Measurements from ENCODE around the gene ACOT8. TPM values are rescaled to one million over a fixed set of nuclear protein-coding genes. Genes with fewer than 3 reads are reported as not detected.

The ACOT8 gene
- total RNA-seq, 1 experiment from 2014 or later = 33.4 TPM

GRCh38 chr20:45883100-45883469 is 25.9 kb upstream of the ACOT8 start:
- Histone ChIP-seq H3K79me2 (ENCODE audit: low read depth) (peaks cover 33% of the 10 kb centered on the region), H3K27ac (no peak overlapping the region), H3K36me3 (ENCODE audit: low read depth) (peaks cover 8% of the 10 kb centered on the region; the same call in 1 of the 2 replicates), H3K4me3 (no peak overlapping the region), H2AFZ (no peak overlapping the region), H3K4me2 (no peak overlapping the region), H3K4me1 (replicated peaks; ENCODE audit: insufficient read depth) (peaks cover 31% of the 10 kb centered on the region), H3F3A (ENCODE audit: insufficient read depth, low read depth) (peaks cover 33% of the 10 kb centered on the region), H4K20me1 (ENCODE audit: insufficient read depth) (no peaks in the 10 kb centered on the region), H3K27me3 (ENCODE audit: insufficient read depth, low read depth) (no peaks in the 10 kb centered on the region), H3K9me3 (ENCODE audit: insufficient read depth, low read depth) (no peaks in the 10 kb centered on the region), H3K9me2 (ENCODE audit: insufficient read depth) (no peaks in the 10 kb centered on the region)
- no TSS peak for BruUV-seq (replicated peaks)
- CTCF ChIA-PET = interaction anchor here (1.1 kb wide), 1 partner anchor 87 kb away, joined by 3 read pairs; no protein-coding TSS in a partner anchor
- no peak for TF ChIP-seq CTCF (conservative IDR thresholded peaks at IDR 0.05)
- no peak for TF ChIP-seq EZH2 (IDR thresholded peaks at IDR 0.05; ENCODE audit: low read depth)
- DNase-seq = no peak
- POLR2A ChIA-PET (ENCODE audit: unreplicated experiment) = no interaction called here
- intact Hi-C loops (cut with micrococcal nuclease; ENCODE audit: unreplicated experiment) = no loop called here

DNA sequence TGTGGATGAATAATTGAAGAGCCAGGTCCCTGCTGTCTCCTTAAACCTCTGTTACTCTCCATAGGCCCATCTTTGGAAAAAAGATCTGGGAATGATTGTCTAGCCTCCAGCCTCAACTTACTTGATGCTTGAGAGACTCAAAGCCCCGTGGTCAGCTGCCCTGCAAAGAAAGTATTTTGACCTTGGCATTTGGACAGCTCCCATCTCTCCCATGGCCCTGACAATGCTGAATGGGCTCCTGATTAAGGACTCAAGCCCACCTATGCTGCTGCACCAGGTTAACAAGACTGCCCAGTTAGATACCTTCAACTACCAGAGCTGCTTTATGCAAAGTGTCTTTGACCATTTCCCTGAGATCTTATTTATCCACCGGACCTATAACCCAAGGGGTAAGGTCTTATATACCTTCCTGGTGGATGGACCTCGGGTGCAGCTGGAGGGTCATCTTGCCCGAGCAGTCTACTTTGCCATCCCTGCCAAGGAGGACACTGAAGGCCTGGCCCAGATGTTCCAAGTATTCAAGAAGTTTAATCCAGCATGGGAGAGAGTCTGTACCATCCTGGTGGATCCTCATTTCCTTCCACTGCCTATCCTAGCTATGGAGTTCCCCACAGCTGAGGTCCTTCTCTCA is 25.4 kb upstream of the ACOT8 start:
- H3K4me2 ChIP-seq = peak overlapping the region; percentile 86
- no peak for DNase-seq
- TF ChIP-seq CTCF (conservative IDR thresholded peaks at IDR 0.05) = no peak
- no peak for TF ChIP-seq EZH2 (IDR thresholded peaks at IDR 0.05; ENCODE audit: low read depth)
- H3K4me1 ChIP-seq (replicated peaks; ENCODE audit: insufficient read depth) = peaks cover 31% of the 10 kb centered on the region
- no TSS peak for BruUV-seq (replicated peaks)
- ChIA-PET CTCF (interaction anchor here (0.6 kb wide), 1 partner anchor 89 kb away, joined by 3 read pairs; no protein-coding TSS in a partner anchor), POLR2A (ENCODE audit: unreplicated experiment) (interaction anchor here (0.6 to 0.7 kb wide), 2 partner anchors 17 to 43 kb away, joined by 3 to 4 read pairs; no protein-coding TSS in a partner anchor)
- H3K9me3 ChIP-seq (ENCODE audit: insufficient read depth, low read depth) = no peaks in the 10 kb centered on the region
- H3K36me3 ChIP-seq (ENCODE audit: low read depth) = peaks cover 8% of the 10 kb centered on the region; the same call in 1 of the 2 replicates
- no peaks in the 10 kb centered on the region for H4K20me1 ChIP-seq (ENCODE audit: insufficient read depth)
- no peaks in the 10 kb centered on the region for H3K27me3 ChIP-seq (ENCODE audit: insufficient read depth, low read depth)
- H3K27ac ChIP-seq = no peak overlapping the region
- H3K9me2 ChIP-seq (ENCODE audit: insufficient read depth) = no peaks in the 10 kb centered on the region
- intact Hi-C loops (cut with micrococcal nuclease; ENCODE audit: unreplicated experiment) = no loop called here
- H3F3A ChIP-seq (ENCODE audit: insufficient read depth, low read depth) = peaks cover 28% of the 10 kb centered on the region
- H3K4me3 ChIP-seq = no peak overlapping the region
- H3K79me2 ChIP-seq (ENCODE audit: low read depth) = peaks cover 33% of the 10 kb centered on the region
- H2AFZ ChIP-seq = no peak overlapping the region

GRCh38 chr20:45880988-45881788 is 24.0 kb upstream of the ACOT8 start, which contains the start of gene ZSWIM1:
ZSWIM1 (plus strand) TSS chr20:45881227; CDS start chr20:45882593, 1,366 bp downstream.
- DNase-seq = peak; percentile 98 to 99
- Histone ChIP-seq H3K4me1 (replicated peaks; ENCODE audit: insufficient read depth) (peaks cover 31% of the 10 kb centered on the region), H3K9me3 (ENCODE audit: insufficient read depth, low read depth) (no peaks in the 10 kb centered on the region), H3K4me2 (peak within 1 kb of the TSS; percentile 86), H3K9me2 (ENCODE audit: insufficient read depth) (no peaks in the 10 kb centered on the region), H4K20me1 (ENCODE audit: insufficient read depth) (no peaks in the 10 kb centered on the region), H3K27me3 (ENCODE audit: insufficient read depth, low read depth) (no peaks in the 10 kb centered on the region), H3K36me3 (ENCODE audit: low read depth) (peaks cover 8% of the 10 kb centered on the region; the same call in 1 of the 2 replicates), H2AFZ (peak within 1 kb of the TSS; percentile 79), H3K27ac (peak within 1 kb of the TSS; percentile 14; the same call in 1 of the 2 replicates), H3F3A (ENCODE audit: insufficient read depth, low read depth) (peaks cover 26% of the 10 kb centered on the region), H3K79me2 (ENCODE audit: low read depth) (peaks cover 33% of the 10 kb centered on the region), H3K4me3 (peak within 1 kb of the TSS; percentile 67)
- intact Hi-C loops (cut with micrococcal nuclease; ENCODE audit: unreplicated experiment) = loop anchor here (2.0 kb wide), 1 partner anchor 24 kb away; the partner anchor contains the start of genes ACOT8 and ZSWIM3
- BruUV-seq (replicated peaks) = TSS peak; percentile 54
- TF ChIP-seq CTCF (conservative IDR thresholded peaks at IDR 0.05) (no peak), EZH2 (IDR thresholded peaks at IDR 0.05; ENCODE audit: low read depth) (no peak)
- ChIA-PET CTCF (interaction anchor here (0.5 to 0.6 kb wide), 2 partner anchors 82 to 1673 kb away, joined by 3 to 8 read pairs; no protein-coding TSS in a partner anchor), POLR2A (ENCODE audit: unreplicated experiment) (interaction anchor here (0.5 to 0.7 kb wide), 10 partner anchors 25 to 1279 kb away, joined by 3 to 5 read pairs (median 3); no protein-coding TSS in a partner anchor)

Data from PC-9 (cell line).